ENCODE data around the gene MPZ. TPM values are rescaled to one million over a fixed set of nuclear protein-coding genes. Genes with fewer than 3 reads are reported as not detected.

The MPZ gene
- total and polyA plus RNA-seq, 5 donors from 2014 or later = 2.3 TPM; not detected in 4

DNA sequence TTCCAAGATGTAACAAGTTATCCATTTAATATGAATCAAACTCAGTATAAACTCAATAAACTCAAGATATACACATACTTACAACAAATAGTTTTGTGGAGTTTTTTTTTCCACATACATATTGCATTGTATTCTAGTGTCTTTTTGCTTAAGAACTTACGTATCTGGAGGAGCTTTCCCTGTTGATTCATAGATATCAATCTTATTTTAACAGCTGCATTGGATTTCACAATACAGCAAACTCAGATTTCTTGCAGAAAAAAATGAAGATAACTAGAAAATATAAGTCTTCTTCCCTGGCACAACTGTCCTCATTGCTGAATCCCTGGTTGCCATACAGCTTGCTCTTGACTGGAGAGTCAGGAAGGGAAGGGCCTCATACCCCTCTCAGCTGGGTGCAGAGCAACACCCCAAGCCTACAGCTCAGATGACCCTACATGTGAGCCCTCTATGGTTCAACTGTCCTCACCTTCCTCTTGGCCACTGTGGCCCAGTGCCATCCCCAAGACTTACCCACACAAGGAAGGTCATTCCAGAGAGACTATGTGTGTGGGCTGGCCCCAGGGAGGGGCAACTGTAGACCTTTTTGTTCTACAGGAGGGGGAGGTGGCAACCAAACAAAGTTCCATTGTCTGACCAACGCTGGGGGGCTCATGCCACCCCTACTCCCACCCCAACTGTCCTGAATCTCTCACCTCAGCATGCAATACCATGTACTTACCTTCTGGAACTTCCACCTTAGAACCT, 1.7 kb downstream of the MPZ start:
- Mint-ChIP-seq H3K9me3 (peaks cover 0 to 1% (median 0%) of the 10 kb centered on the region in 7 donors), H3K36me3 (no peaks in the 10 kb centered on the region), H3K4me3 (peak overlapping the region in 2 of 4 donors; percentile 79 to 99), H3K27ac (peak overlapping the region; percentile 48 to 99 (median 75)), H3K4me1 (peaks cover 8 to 38% (median 27%) of the 10 kb centered on the region in 4 donors), H3K27me3 (peaks cover 20% of the 10 kb centered on the region)
- Histone ChIP-seq H3K36me3 (ENCODE audit: control insufficient read depth, insufficient read depth, low read length) (peaks cover 3% of the 10 kb centered on the region), H3K4me3 (ENCODE audit: low read depth, low read length) (no peak overlapping the region), H3K4me1 (ENCODE audit: control insufficient read depth, insufficient read depth, low read length, poor library complexity, severe bottlenecking) (peaks cover 22% of the 10 kb centered on the region), H3K27ac (ENCODE audit: insufficient read depth, low read length, poor library complexity, severe bottlenecking) (no peak overlapping the region), H3K9me3 (ENCODE audit: control insufficient read depth in 2 of 2, low read length in 2 of 2) (no peaks in the 10 kb centered on the region), H3K27me3 (ENCODE audit: control insufficient read depth, insufficient read depth, low read length) (no peaks in the 10 kb centered on the region)
- ATAC-seq (ENCODE audit: low read depth in 2 of 2) = no peak
- DNase-seq = no peak

DNA sequence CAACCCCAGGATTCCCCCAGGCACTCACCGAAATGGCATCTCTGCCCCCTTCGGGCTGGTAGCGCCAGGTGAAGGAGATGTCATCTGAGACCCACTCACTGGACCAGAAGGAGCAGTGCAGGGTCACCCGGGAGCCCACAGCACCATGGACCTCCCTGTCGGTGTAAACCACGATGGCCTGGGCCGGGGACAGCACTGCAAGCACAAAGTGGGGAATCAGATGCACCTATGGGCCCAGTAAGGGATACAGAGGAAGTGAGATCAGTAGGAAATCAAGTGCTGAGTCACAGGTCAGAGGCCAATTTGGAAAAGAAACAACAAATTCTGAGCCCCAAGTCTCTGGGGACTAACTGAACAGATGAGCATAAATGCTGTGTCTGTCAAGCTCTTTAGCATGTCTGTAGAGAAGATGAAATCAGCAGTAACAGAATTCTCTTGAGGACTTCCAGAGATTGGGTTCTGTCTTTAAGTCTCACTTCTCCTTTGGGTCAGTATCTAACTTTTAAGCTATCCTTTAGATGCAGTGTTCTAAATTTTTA, 2.5 kb downstream of the MPZ start:
- peaks cover 0 to 1% (median 0%) of the 10 kb centered on the region in 7 donors for H3K9me3 Mint-ChIP-seq
- Histone ChIP-seq H3K9me3 (ENCODE audit: control insufficient read depth in 2 of 2, low read length in 2 of 2) (no peaks in the 10 kb centered on the region), H3K4me1 (ENCODE audit: control insufficient read depth, insufficient read depth, low read length, poor library complexity, severe bottlenecking) (peaks cover 22% of the 10 kb centered on the region), H3K4me3 (ENCODE audit: low read depth, low read length) (no peak overlapping the region), H3K36me3 (ENCODE audit: control insufficient read depth, insufficient read depth, low read length) (peaks cover 5% of the 10 kb centered on the region), H3K27me3 (ENCODE audit: control insufficient read depth, insufficient read depth, low read length) (no peaks in the 10 kb centered on the region), H3K27ac (ENCODE audit: insufficient read depth, low read length, poor library complexity, severe bottlenecking) (peak overlapping the region; percentile 81)
- H3K36me3 Mint-ChIP-seq = no peaks in the 10 kb centered on the region
- ATAC-seq (ENCODE audit: low read depth in 2 of 2) (peak in 1 of 2 donors; percentile 2), DNase-seq (peak in 2 of 3 donors; percentile 19 to 37)
- H3K27me3 Mint-ChIP-seq = peaks cover 17% of the 10 kb centered on the region
- peak overlapping the region in 2 of 3 donors; percentile 96 to 99 for H3K27ac Mint-ChIP-seq
- H3K4me3 Mint-ChIP-seq = peak overlapping the region in 3 of 4 donors; percentile 16 to 99 (median 44)
- peaks cover 8 to 44% (median 31%) of the 10 kb centered on the region in 4 donors for H3K4me1 Mint-ChIP-seq

DNA sequence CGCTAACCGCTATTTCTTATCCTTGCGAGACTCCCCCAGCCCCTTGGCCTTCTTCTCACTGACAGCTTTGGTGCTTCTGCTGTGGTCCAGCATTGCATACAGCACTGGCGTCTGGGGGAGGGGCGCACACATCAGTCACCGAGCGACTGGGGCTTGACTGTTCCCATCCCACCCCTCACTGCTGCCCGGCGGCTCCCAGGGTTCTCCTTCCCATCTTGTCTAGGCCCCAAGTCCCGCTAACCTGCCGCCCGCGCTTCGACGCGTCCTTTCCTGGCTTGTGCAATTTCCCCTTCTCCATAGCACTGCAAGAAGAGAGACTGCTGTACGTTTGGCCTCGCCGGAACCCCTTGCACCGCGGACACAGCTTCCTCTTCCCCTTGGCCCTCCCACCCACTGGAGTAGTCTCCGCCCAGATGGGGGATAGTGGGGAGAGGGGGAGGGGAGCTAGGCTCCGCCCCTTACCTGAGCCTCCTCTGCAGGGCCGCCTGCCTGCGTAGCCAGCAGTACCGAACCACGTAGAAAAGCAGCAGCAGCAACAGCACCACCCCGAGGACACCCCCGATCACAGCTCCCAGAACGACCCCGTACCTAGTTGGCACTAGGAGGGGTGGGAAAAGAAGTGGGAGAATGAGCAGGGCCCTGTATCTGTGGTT, 3.8 kb downstream of the MPZ start:
- H3K9me3 ChIP-seq (ENCODE audit: control insufficient read depth in 2 of 2, low read length in 2 of 2) = no peaks in the 10 kb centered on the region
- H3K4me1 ChIP-seq (ENCODE audit: control insufficient read depth, insufficient read depth, low read length, poor library complexity, severe bottlenecking) = peaks cover 22% of the 10 kb centered on the region
- Mint-ChIP-seq H3K9me3 (no peaks in the 10 kb centered on the region), H3K36me3 (no peaks in the 10 kb centered on the region), H3K27me3 (peaks cover 16% of the 10 kb centered on the region), H3K27ac (peak overlapping the region; percentile 96 to 99 (median 98)), H3K4me3 (peak overlapping the region; percentile 92 to 99 (median 99)), H3K4me1 (peaks cover 8 to 44% (median 31%) of the 10 kb centered on the region in 4 donors)
- peak overlapping the region; percentile 65 for H3K4me3 ChIP-seq (ENCODE audit: low read depth, low read length)
- DNase-seq = peak; percentile 83 to 93 (median 91)
- ATAC-seq (ENCODE audit: low read depth in 2 of 2) = peak; percentile 95 to 97
- peaks cover 5% of the 10 kb centered on the region for H3K36me3 ChIP-seq (ENCODE audit: control insufficient read depth, insufficient read depth, low read length)
- H3K27ac ChIP-seq (ENCODE audit: insufficient read depth, low read length, poor library complexity, severe bottlenecking) = peak overlapping the region; percentile 81
- no peaks in the 10 kb centered on the region for H3K27me3 ChIP-seq (ENCODE audit: control insufficient read depth, insufficient read depth, low read length)

DNA sequence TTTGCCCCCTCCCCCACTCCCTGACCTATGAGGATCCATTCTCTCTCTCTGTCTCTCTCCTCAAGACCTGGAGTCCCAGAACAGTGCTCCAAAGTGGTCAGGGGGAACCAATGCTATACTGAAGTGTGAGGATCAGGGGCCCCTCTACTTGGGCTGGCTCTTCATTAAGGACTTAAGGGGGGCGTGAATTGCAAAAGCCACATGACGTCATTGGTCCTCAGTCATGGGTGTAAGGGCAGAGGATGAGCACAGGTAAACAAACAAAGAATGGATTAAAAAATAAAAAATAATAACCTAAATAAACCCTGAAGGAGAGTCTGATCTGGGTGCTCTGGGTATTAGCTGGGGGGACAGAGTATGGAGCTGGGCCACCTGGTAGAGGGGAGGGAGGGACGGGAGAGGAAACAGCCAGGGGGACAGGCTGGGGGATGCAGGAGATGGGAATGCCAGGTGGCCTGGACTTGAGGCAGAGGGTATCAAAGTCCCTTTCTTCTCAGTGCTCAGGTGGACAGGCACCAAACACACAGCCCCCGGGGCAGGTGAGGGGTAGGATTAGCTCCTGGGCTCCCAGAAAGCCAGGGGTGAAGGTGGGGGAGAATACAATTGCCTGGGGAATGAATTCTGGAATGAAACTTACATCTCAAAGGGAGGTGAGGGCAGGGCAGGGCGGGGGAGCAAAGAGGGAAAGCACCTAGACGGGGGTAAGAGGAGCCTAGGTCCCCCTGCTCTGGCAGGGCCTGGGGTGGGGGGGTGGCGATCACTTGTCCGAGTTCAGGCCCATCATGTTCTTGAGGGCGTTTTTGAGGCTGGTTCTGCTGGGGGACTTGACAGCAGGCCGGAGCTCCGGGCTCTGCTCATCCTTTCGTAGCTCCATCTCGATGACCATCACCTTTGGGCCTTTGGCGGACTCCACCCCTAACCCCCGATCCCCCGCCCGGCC, 4.6 kb downstream of the MPZ start:
- H3K4me1 ChIP-seq (ENCODE audit: control insufficient read depth, insufficient read depth, low read length, poor library complexity, severe bottlenecking) = peaks cover 22% of the 10 kb centered on the region
- H3K27ac ChIP-seq (ENCODE audit: insufficient read depth, low read length, poor library complexity, severe bottlenecking) = peak overlapping the region; percentile 81
- DNase-seq = peak in 1 of 3 donors; percentile 9
- no peaks in the 10 kb centered on the region for H3K9me3 ChIP-seq (ENCODE audit: control insufficient read depth in 2 of 2, low read length in 2 of 2)
- Mint-ChIP-seq H3K27me3 (peaks cover 16% of the 10 kb centered on the region), H3K9me3 (no peaks in the 10 kb centered on the region), H3K4me1 (peaks cover 13 to 45% (median 31%) of the 10 kb centered on the region in 4 donors), H3K4me3 (peak overlapping the region; percentile 92 to 99 (median 99)), H3K36me3 (peaks cover 3% of the 10 kb centered on the region), H3K27ac (peak overlapping the region in 2 of 3 donors; percentile 92 to 99)
- peak overlapping the region; percentile 65 for H3K4me3 ChIP-seq (ENCODE audit: low read depth, low read length)
- ATAC-seq (ENCODE audit: low read depth in 2 of 2) = no peak
- H3K36me3 ChIP-seq (ENCODE audit: control insufficient read depth, insufficient read depth, low read length) = peaks cover 5% of the 10 kb centered on the region
- no peaks in the 10 kb centered on the region for H3K27me3 ChIP-seq (ENCODE audit: control insufficient read depth, insufficient read depth, low read length)

DNA sequence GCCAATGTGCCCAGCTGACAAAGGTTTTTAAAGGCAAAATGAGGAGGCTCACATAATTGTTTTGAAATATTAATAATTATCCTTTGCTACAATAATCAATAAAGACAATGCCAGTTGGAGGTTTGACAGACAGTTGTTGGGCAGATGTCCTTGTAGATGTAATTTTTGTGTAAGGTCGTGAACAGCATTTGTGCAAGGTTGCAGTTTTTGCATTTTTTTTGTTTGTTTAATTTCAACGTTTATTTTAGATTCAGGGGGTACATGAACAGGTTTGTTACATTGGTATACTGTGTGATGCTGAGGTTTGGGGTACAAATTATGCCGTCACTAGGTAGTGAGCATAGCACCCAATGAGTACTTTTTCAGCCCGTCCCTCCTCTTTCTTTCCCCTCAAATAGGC, 9.3 kb downstream of the MPZ start:
- no peak for DNase-seq
- Mint-ChIP-seq H3K27me3 (peaks cover 4% of the 10 kb centered on the region), H3K4me3 (no peak overlapping the region), H3K27ac (no peak overlapping the region), H3K4me1 (peaks cover 17 to 36% (median 27%) of the 10 kb centered on the region in 4 donors), H3K9me3 (no peaks in the 10 kb centered on the region), H3K36me3 (peaks cover 8% of the 10 kb centered on the region)
- H3K4me1 ChIP-seq (ENCODE audit: control insufficient read depth, insufficient read depth, low read length, poor library complexity, severe bottlenecking) = peaks cover 14% of the 10 kb centered on the region
- no peak for ATAC-seq (ENCODE audit: low read depth in 2 of 2)
- no peak overlapping the region for H3K4me3 ChIP-seq (ENCODE audit: low read depth, low read length)
- H3K9me3 ChIP-seq (ENCODE audit: control insufficient read depth in 2 of 2, low read length in 2 of 2) = no peaks in the 10 kb centered on the region
- no peaks in the 10 kb centered on the region for H3K27me3 ChIP-seq (ENCODE audit: control insufficient read depth, insufficient read depth, low read length)
- H3K27ac ChIP-seq (ENCODE audit: insufficient read depth, low read length, poor library complexity, severe bottlenecking) = no peak overlapping the region
- H3K36me3 ChIP-seq (ENCODE audit: control insufficient read depth, insufficient read depth, low read length) = peaks cover 5% of the 10 kb centered on the region

DNA sequence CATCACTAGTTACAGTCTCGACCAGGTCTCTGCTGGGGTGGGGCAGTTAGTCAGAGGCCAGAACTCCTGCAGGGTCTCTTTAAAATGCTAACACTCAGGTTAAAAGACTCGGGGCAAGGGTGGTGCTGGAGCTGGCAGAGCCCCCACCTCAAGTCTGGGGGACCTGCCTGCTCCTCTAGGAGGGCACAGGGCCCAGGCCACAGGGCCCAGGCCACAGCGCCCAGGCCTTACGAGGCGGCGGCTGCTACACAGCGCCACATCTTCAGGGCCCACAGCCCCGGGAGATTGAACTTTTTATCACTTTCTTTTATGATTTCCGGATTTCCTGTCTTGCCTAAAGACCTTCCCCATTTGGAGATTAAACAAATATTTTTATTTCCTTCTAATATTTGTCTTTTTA, 10.4 kb downstream of the MPZ start:
- peaks cover 5% of the 10 kb centered on the region for H3K36me3 ChIP-seq (ENCODE audit: control insufficient read depth, insufficient read depth, low read length)
- no peak overlapping the region for H3K27ac ChIP-seq (ENCODE audit: insufficient read depth, low read length, poor library complexity, severe bottlenecking)
- no peak overlapping the region for H3K4me3 ChIP-seq (ENCODE audit: low read depth, low read length)
- peaks cover 3% of the 10 kb centered on the region for H3K4me1 ChIP-seq (ENCODE audit: control insufficient read depth, insufficient read depth, low read length, poor library complexity, severe bottlenecking)
- no peaks in the 10 kb centered on the region for H3K9me3 ChIP-seq (ENCODE audit: control insufficient read depth in 2 of 2, low read length in 2 of 2)
- ATAC-seq (ENCODE audit: low read depth in 2 of 2) (no peak), DNase-seq (no peak)
- Mint-ChIP-seq H3K4me1 (peaks cover 12 to 26% (median 20%) of the 10 kb centered on the region in 4 donors), H3K9me3 (no peaks in the 10 kb centered on the region), H3K4me3 (no peak overlapping the region), H3K36me3 (peaks cover 8% of the 10 kb centered on the region), H3K27ac (no peak overlapping the region), H3K27me3 (peaks cover 4% of the 10 kb centered on the region)
- no peaks in the 10 kb centered on the region for H3K27me3 ChIP-seq (ENCODE audit: control insufficient read depth, insufficient read depth, low read length)

DNA sequence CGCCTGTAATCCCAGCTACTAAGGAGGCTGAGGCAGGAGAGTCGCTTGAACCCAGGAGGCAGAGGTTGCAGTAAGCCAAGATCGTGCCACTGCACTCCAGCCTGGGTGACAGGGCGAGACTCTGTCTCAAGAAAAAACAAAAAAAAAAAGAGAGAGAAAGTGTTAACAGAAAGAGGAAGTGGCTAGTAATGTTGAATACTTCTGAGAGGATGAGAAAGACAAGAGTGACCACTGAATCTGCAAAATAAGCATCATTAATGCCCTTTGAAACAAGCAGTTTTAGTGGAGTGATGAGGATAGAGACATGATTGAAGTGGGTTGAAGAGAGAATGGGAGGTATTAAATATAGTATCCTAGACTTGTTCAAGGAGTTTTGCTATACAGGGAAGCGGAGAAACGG, 11.7 kb downstream of the MPZ start:
- H3K4me1 Mint-ChIP-seq = peaks cover 7 to 15% (median 11%) of the 10 kb centered on the region in 4 donors
- H3K27ac ChIP-seq (ENCODE audit: insufficient read depth, low read length, poor library complexity, severe bottlenecking) = no peak overlapping the region
- H3K27me3 Mint-ChIP-seq = peaks cover 4% of the 10 kb centered on the region
- no peak for ATAC-seq (ENCODE audit: low read depth in 2 of 2)
- H3K9me3 Mint-ChIP-seq = no peaks in the 10 kb centered on the region
- no peak overlapping the region for H3K4me3 ChIP-seq (ENCODE audit: low read depth, low read length)
- no peaks in the 10 kb centered on the region for H3K4me1 ChIP-seq (ENCODE audit: control insufficient read depth, insufficient read depth, low read length, poor library complexity, severe bottlenecking)
- H3K9me3 ChIP-seq (ENCODE audit: control insufficient read depth in 2 of 2, low read length in 2 of 2) = no peaks in the 10 kb centered on the region
- no peak overlapping the region for H3K27ac Mint-ChIP-seq
- no peak for DNase-seq
- H3K36me3 Mint-ChIP-seq = peaks cover 8% of the 10 kb centered on the region
- H3K4me3 Mint-ChIP-seq = peak overlapping the region in 1 of 4 donors; percentile 60
- H3K36me3 ChIP-seq (ENCODE audit: control insufficient read depth, insufficient read depth, low read length) = peaks cover 3% of the 10 kb centered on the region
- H3K27me3 ChIP-seq (ENCODE audit: control insufficient read depth, insufficient read depth, low read length) = no peaks in the 10 kb centered on the region

Measured in CD4-positive, CD25-positive, alpha-beta regulatory T cell (primary cell).